ENCODE results near the gene PACSIN1.

The PACSIN1 gene

GRCh38 chr6:34537922-34538550 lies 72.2 kb downstream of the PACSIN1 start:
- Histone ChIP-seq H3K9me3 (no peaks in the 10 kb centered on the region), H3K36me3 (no peaks in the 10 kb centered on the region), H3K4me1 (no peaks in the 10 kb centered on the region), H3K27me3 (no peaks in the 10 kb centered on the region), H3K4me3 (ENCODE audit: low read depth, low read length) (no peak overlapping the region)
- DNase-seq = no peak
- TF ChIP-seq CTCF (IDR thresholded peaks at IDR 0.05; ENCODE audit: low read depth, low read length) = no peak

DNA sequence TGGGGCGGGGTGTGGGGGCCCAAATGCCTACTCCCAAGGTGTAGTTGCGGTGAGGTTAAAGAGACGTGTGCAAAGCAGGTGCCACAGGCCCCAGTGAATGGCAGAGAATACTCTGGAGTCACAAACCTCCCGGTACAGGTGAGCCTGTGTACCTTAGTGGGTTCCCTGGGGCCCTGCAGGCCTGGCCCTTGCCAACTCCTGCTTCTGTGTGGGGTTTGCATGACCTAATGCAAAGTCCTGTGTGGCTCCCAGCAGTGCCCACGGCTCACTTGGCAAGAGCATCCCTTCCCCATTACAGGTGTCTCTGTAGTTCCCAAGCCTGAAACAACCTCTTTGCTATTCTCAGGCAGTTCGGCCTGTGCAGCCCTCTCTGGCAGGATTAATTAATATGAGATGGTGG lies 72.7 kb downstream of the PACSIN1 start:
- TF ChIP-seq CTCF (IDR thresholded peaks at IDR 0.05; ENCODE audit: low read depth, low read length) = no peak
- no peaks in the 10 kb centered on the region for H3K27me3 ChIP-seq
- H3K36me3 ChIP-seq = no peaks in the 10 kb centered on the region
- H3K4me3 ChIP-seq (ENCODE audit: low read depth, low read length) = no peak overlapping the region
- DNase-seq = no peak
- no peaks in the 10 kb centered on the region for H3K9me3 ChIP-seq
- no peaks in the 10 kb centered on the region for H3K4me1 ChIP-seq

DNA sequence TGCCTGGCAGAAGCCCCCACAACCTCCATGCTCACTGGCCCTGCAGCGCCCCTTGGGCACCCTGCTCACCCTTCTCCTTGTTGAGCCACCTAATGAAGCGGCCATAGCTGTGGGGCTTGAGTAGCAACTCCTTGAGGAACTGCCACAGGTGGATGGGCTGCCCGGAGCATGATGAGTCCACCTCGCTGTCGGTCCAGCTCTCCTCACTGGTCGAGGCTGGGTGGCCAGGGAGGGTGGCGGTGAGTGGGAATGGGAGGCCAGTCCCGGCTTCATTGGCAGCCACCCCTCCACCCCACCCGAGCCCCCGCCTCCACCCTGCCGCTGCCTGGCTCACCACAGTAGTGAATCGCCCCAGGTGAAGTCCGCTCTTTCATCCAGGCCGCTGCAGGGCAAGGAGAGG lies 73.3 kb downstream of the PACSIN1 start:
- Histone ChIP-seq H3K4me3 (ENCODE audit: low read depth, low read length) (no peak overlapping the region), H3K36me3 (no peaks in the 10 kb centered on the region), H3K27me3 (no peaks in the 10 kb centered on the region), H3K9me3 (no peaks in the 10 kb centered on the region), H3K4me1 (no peaks in the 10 kb centered on the region)
- no peak for DNase-seq
- TF ChIP-seq CTCF (IDR thresholded peaks at IDR 0.05; ENCODE audit: low read depth, low read length) = no peak

DNA sequence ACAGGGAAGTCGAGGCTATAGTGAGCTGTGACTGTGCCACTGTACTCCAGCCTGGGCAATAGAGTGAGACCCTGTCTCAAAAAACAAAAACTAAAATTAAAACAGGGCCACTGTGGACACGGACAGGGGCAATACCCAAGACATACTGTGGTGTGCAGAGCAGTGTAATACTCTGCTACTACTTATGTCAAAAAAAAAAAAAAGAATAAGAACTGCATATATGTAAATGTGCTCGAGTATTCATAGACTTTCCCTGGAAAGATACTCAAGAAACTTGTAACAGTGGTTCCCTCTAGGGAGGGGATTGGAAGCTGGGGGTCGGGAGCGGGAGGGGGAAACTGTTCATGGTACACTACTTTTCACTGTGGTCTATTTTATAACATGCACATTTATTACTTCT lies 74.3 kb downstream of the PACSIN1 start:
- H3K4me1 ChIP-seq = no peaks in the 10 kb centered on the region
- H3K4me3 ChIP-seq (ENCODE audit: low read depth, low read length) = no peak overlapping the region
- H3K27me3 ChIP-seq = no peaks in the 10 kb centered on the region
- TF ChIP-seq CTCF (IDR thresholded peaks at IDR 0.05; ENCODE audit: low read depth, low read length) = no peak
- H3K9me3 ChIP-seq = no peaks in the 10 kb centered on the region
- H3K36me3 ChIP-seq = no peaks in the 10 kb centered on the region
- DNase-seq = no peak

DNA sequence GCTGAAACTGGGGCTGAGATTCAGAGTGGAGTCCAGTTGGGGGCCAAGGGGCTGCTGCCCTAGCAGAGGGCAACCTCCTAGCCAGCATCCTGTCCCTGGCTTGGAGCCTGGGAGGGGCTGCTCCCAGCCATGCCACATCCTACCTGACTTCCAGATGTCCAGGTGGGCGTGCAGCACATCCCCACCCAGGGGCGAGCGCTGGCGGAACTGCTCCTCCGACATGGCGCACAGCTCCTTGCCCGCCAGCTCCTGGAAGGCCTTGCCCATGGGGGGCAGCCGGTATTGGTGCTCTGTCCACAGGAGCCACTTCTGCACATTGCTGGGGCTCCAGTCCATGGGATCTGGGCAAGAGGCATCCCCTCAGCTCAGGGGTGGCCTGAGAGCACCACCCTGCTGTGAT lies 75.0 kb downstream of the PACSIN1 start:
- no peak for TF ChIP-seq CTCF (IDR thresholded peaks at IDR 0.05; ENCODE audit: low read depth, low read length)

DNA sequence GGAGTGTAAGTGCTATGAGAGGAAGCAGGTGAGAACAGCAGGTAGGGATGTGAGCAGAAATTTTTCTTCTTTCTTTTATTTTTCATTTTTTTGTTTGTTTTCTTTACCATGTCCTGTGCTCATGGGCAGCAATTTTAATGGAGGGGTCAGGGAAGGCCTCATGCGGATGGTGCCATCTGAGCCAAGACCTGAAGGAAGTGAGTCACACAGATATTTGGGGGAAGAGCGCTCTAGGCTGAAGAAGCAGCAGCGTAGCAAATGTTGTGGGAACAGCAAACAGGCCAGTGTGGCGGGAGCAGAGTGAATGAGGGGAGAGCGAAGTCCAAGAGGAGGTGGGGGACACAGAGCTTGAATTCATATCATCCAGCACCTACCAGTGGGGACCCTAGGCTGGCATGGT lies 77.5 kb downstream of the PACSIN1 start:
- no peaks in the 10 kb centered on the region for H3K27me3 ChIP-seq
- TF ChIP-seq CTCF (IDR thresholded peaks at IDR 0.05; ENCODE audit: low read depth, low read length) = no peak
- H3K4me3 ChIP-seq (ENCODE audit: low read depth, low read length) = no peak overlapping the region
- H3K4me1 ChIP-seq = no peaks in the 10 kb centered on the region
- no peak for DNase-seq
- no peaks in the 10 kb centered on the region for H3K36me3 ChIP-seq
- H3K9me3 ChIP-seq = no peaks in the 10 kb centered on the region

More for the DNA sequence above, 75.0 kb downstream of the PACSIN1 start:
- H3K27me3 ChIP-seq = no peaks in the 10 kb centered on the region
- no peaks in the 10 kb centered on the region for H3K9me3 ChIP-seq
- no peaks in the 10 kb centered on the region for H3K4me1 ChIP-seq
- no peaks in the 10 kb centered on the region for H3K36me3 ChIP-seq
- no peak for DNase-seq
- no peak overlapping the region for H3K4me3 ChIP-seq (ENCODE audit: low read depth, low read length)
